ENCODE measurements around the gene CDCA4. TPM values are rescaled to one million over a fixed set of nuclear protein-coding genes. Genes with fewer than 3 reads are reported as not detected.

The CDCA4 gene
- polyA plus RNA-seq, 2 of the 4 experiments (the other 2 are of a cell fraction) = 24.2 to 26.9 TPM

- TF ChIP-seq, protein P1, sequence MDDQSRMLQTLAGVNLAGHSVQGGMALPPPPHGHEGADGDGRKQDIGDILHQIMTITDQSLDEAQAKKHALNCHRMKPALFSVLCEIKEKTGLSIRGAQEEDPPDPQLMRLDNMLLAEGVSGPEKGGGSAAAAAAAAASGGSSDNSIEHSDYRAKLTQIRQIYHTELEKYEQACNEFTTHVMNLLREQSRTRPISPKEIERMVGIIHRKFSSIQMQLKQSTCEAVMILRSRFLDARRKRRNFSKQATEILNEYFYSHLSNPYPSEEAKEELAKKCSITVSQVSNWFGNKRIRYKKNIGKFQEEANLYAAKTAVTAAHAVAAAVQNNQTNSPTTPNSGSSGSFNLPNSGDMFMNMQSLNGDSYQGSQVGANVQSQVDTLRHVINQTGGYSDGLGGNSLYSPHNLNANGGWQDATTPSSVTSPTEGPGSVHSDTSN (IDR thresholded peaks at IDR 0.05) = no peak; the same call in 1 of the 2 replicates
- TF ChIP-seq, protein P2, sequence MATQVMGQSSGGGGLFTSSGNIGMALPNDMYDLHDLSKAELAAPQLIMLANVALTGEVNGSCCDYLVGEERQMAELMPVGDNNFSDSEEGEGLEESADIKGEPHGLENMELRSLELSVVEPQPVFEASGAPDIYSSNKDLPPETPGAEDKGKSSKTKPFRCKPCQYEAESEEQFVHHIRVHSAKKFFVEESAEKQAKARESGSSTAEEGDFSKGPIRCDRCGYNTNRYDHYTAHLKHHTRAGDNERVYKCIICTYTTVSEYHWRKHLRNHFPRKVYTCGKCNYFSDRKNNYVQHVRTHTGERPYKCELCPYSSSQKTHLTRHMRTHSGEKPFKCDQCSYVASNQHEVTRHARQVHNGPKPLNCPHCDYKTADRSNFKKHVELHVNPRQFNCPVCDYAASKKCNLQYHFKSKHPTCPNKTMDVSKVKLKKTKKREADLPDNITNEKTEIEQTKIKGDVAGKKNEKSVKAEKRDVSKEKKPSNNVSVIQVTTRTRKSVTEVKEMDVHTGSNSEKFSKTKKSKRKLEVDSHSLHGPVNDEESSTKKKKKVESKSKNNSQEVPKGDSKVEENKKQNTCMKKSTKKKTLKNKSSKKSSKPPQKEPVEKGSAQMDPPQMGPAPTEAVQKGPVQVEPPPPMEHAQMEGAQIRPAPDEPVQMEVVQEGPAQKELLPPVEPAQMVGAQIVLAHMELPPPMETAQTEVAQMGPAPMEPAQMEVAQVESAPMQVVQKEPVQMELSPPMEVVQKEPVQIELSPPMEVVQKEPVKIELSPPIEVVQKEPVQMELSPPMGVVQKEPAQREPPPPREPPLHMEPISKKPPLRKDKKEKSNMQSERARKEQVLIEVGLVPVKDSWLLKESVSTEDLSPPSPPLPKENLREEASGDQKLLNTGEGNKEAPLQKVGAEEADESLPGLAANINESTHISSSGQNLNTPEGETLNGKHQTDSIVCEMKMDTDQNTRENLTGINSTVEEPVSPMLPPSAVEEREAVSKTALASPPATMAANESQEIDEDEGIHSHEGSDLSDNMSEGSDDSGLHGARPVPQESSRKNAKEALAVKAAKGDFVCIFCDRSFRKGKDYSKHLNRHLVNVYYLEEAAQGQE (IDR thresholded peaks at IDR 0.05) = no peak
- TF ChIP-seq MYC (IDR thresholded peaks at IDR 0.05; ENCODE audit: borderline replicate concordance, low read length) (no peak; the same call in 1 of the 2 replicates), CEBPB (IDR thresholded peaks at IDR 0.05) (no peak), RFX5 (IDR thresholded peaks at IDR 0.05) (no peak), PHF8 (IDR thresholded peaks at IDR 0.05; ENCODE audit: borderline replicate concordance, low read depth) (0 out of 2 replicates have a peak, but pooled peaks have one; percentile 72), ESRRA (IDR thresholded peaks at IDR 0.05; ENCODE audit: borderline replicate concordance, low read length) (no peak), POLR2A (IDR thresholded peaks at IDR 0.05; ENCODE audit: low read length) (peak; percentile 29), TFCP2L1 (CRISPR knock-in tag; IDR thresholded peaks at IDR 0.05) (peak; percentile 14; the same call in 1 of the 2 replicates), RAD21 (conservative IDR thresholded peaks at IDR 0.05 in 1 of 2, IDR thresholded peaks at IDR 0.05 in 1 of 2) (no peak), FOXS1 (CRISPR knock-in tag; IDR thresholded peaks at IDR 0.05) (no peak), HOXB5 (CRISPR knock-in tag; IDR thresholded peaks at IDR 0.05) (0 out of 2 replicates have a peak, but pooled peaks have one; percentile 13), MAFK (IDR thresholded peaks at IDR 0.05; ENCODE audit: partially characterized antibody) (no peak), ATOH8 (CRISPR knock-in tag; IDR thresholded peaks at IDR 0.05; ENCODE audit: low read depth) (peak; percentile 75; the same call in 1 of the 2 replicates), HOXA7 (CRISPR knock-in tag; IDR thresholded peaks at IDR 0.05) (peak; percentile 84; the same call in 1 of the 2 replicates), RCOR1 (IDR thresholded peaks at IDR 0.05; ENCODE audit: low read depth, low read length) (no peak), HEYL (CRISPR knock-in tag; IDR thresholded peaks at IDR 0.05) (no peak), RNF2 (IDR thresholded peaks at IDR 0.05; ENCODE audit: borderline replicate concordance, low read depth) (no peak), ZSCAN20 (CRISPR knock-in tag; IDR thresholded peaks at IDR 0.05) (no peak), USF2 (IDR thresholded peaks at IDR 0.05) (no peak), CHD2 (IDR thresholded peaks at IDR 0.05; ENCODE audit: low read length, partially characterized antibody) (no peak), KDM5A (IDR thresholded peaks at IDR 0.05) (no peak), CHD4 (IDR thresholded peaks at IDR 0.05; ENCODE audit: borderline replicate concordance) (no peak), EP300 (IDR thresholded peaks at IDR 0.05) (no peak), BHLHE40 (IDR thresholded peaks at IDR 0.05; ENCODE audit: low read depth, low read length) (no peak), KDM1A (IDR thresholded peaks at IDR 0.05; ENCODE audit: low read depth) (no peak), SREBF2 (IDR thresholded peaks at IDR 0.05) (no peak), JUNB (IDR thresholded peaks at IDR 0.05) (no peak), NR3C1 (IDR thresholded peaks at IDR 0.05) (no peak)
Observed at GRCh38 chr14:105021656-105022275, 883 bp upstream of the CDCA4 start (continued).

Measured in A549 (cell line).